Measurements from ENCODE around the gene BEAN1.

BEAN1 gene

GRCh38 chr16:66520406-66521170 is 93.5 kb downstream of the BEAN1 start:
- DNase-seq (ENCODE audit: low read depth in 2 of 2): no peak

GRCh38 chr16:66521252-66521713 is 94.2 kb downstream of the BEAN1 start:
- no peak for DNase-seq (ENCODE audit: low read depth in 2 of 2)

- peak; percentile 80 to 85 for DNase-seq (ENCODE audit: low read depth in 2 of 2)
These were observed 95.1 kb downstream of the BEAN1 start for GRCh38 chr16:66521951-66522771.

DNA sequence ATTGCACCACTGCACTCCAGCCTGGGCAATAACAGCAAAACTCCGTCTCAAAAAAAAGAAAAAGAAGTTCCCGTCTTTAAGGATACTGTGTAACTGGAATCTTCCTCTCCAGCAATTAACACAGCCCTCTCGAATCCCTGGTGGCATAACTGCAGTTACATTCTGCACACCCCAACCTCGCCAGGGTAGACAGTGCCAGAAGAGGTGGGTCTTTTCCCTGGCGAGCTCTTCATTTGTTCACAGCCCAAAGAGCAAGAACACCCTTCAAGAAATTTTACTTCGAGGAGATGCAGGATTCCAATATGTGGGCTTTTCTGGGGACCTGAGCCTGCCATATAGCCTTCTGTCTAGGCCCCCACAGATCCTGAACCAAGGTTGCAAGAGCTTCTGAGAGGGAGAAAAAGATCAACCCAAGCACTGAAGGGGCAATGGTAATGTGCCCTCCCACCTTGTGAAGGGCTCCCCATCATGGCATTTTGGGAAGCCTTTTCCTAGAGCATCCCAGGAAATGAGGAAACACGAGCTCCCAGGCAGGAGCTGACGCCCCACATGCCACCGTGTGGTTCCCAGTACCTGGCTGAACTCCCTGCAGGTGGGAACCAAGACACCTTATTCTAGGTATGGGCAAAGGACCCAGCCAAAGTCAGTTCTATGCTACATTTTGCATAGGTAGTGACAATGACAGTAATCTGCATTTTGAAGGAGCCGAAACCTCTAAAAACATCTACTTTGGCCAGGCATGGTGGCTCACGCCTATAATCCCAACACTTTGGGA is 95.9 kb downstream of the BEAN1 start:
- DNase-seq (ENCODE audit: low read depth in 2 of 2): no peak

DNA sequence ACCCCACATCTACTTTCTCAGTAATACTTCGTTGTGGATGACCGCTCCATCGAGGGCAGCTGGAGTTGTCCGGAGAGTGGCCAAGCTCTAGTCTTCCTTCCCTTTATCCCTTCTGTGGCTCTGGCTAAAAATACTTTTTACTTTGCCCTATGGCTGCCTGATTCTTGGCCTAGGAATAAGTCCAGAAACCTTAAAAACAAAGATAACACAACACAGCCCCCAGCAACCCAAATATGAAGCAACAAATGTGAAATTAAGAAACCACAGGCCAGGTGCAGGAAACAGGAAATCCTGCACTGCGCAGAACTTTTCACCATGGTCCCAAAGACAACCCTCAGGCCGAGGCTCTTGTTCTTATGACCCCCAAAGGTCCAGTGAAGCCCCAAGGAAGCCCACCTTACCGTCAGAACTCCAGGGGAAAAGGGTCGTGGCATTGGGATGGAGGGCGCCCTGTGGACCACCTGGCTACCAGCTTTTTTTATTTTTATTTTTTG is 96.8 kb downstream of the BEAN1 start:
- no peak for DNase-seq (ENCODE audit: low read depth in 2 of 2)

- DNase-seq (ENCODE audit: low read depth in 2 of 2): no peak
These were observed 97.6 kb downstream of the BEAN1 start for GRCh38 chr16:66524601-66525164.

GRCh38 chr16:66525396-66526180 is 98.5 kb downstream of the BEAN1 start:
- no peak for DNase-seq (ENCODE audit: low read depth in 2 of 2)

DNA sequence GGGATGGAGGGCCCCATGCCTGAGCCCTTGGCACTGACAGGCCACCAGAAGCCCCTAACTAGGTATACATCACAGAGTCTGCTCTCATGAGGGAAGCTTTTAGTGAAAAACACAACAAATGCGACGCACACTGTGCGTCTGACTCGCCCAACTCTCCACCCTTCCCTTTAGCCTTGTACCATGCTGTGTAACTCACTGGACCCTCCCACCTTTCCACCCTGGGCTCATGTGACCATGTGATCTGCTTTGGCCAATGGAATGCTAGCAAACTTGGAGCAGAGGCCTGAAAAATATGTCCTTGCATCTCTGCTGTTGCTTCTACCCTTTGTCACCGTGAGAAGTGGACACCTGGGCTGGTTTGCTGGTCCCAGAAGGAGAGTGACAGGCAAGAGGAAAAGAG is 101.2 kb downstream of the BEAN1 start:
- no peak for DNase-seq (ENCODE audit: low read depth in 2 of 2)

- DNase-seq (ENCODE audit: low read depth in 2 of 2): no peak
These were observed 102.4 kb downstream of the BEAN1 start for GRCh38 chr16:66529475-66529874.
